Stimulated activated CD4-positive, alpha-beta T cell treated with anti-CD3 and anti-CD28 coated beads, Interleukin-2, amount 100 ng/mL, for 48 hours (primary cell): ENCODE results near the gene LHX4.

ENCODE experiments used
- DNase-seq, 2 donors: peaks; one replicate each; pipeline ENCODE4 v3.0.0-alpha.2; 2020

Gene LHX4

GRCh38 chr1:180278194-180278515, 48.1 kb downstream of the LHX4 start:
- DNase-seq: no peak

GRCh38 chr1:180278596-180279395, 48.7 kb downstream of the LHX4 start:
- DNase-seq: no peak

DNA sequence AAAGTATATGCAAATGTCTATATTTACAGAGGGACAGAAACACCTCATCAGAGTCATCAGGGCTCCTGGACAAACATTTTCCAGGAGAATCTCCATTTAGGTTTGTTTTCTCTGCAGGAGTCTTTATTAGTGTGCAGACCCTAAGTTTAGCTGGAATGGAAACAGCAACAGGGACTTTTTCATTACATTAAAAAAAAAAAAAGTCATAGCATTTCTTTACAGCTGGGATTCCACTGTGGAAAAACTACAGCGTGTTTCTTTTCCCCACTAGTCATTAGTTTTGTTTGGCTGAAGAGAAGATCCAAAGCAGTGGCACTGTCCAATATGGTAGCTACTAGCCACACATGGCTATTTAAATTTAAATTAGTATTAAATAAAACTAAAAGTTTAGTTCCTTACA, 49.6 kb downstream of the LHX4 start:
- DNase-seq: no peak

DNA sequence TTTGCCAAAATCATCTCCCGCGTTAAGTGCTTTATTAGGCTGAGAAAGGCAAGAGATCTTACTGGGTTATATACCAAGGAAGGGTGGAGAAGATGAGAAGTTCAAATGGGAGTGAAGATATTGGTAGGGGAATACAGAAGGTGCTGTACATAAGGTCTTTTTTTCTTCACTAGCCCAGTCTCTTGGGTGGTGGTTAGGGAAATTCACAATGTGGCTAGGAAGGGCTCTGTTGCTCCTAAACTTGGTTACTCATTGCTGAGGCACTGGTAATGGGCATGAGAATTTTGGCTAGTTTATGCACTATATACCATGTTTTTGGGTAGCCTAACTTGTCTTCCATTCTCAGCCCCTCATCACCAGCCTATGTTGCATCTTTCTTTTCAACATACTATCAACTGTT, 50.6 kb downstream of the LHX4 start:
- no peak for DNase-seq

DNA sequence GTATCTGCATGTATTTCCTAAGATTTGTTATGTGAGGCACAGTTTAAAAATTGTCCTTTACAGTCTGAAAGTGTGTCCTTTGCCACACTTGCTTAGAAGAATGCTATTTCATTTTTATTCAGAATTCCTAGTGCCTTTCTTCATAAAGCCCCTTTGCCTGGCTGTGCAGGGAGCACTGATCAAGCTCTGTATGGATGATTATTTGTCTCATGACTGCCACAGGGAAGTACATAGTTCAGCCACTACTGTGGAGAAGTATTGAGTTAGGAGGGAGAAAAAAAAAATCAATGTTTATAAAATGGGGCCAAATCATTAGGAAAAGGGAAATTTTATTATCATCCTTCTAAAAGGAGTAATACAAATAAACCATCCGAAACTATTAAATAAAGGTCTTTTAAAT, 51.4 kb downstream of the LHX4 start:
- DNase-seq: no peak

DNA sequence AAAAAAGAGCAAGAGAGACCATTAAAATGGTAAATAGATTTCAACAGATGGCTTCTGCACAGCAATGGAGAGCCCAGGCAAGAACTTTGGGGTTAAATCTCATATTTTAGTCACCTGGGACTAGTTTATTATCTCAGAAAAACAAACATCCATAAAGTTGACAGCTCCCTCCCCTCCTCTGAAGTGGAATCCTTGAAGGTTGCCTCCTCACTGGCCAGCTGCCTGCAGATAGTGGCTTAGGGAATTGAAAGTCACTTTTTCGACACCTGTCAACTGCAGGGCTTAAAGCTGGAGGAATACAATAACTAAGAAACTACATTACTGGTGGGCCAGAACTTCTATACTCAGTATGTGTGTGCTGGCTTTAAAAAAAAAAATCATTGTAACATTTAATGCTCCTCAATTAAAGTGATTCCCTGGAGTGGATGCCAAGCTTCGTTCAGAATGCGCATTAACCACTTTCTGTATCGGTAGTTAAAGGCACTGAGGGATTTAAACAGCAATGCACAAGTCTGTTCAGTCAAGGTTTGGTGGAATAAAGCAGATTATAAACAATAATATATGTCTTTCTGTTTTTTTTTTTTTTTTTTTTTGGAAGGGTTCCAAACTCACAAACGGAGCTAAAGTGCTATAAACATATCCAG, 52.5 kb downstream of the LHX4 start:
- no peak for DNase-seq

- DNase-seq: no peak
These were observed 53.0 kb downstream of the LHX4 start for GRCh38 chr1:180283098-180283497.

GRCh38 chr1:180286417-180286816, 56.4 kb downstream of the LHX4 start:
- DNase-seq: no peak

- no peak for DNase-seq
These were observed 58.1 kb downstream of the LHX4 start for GRCh38 chr1:180287988-180288705.

DNA sequence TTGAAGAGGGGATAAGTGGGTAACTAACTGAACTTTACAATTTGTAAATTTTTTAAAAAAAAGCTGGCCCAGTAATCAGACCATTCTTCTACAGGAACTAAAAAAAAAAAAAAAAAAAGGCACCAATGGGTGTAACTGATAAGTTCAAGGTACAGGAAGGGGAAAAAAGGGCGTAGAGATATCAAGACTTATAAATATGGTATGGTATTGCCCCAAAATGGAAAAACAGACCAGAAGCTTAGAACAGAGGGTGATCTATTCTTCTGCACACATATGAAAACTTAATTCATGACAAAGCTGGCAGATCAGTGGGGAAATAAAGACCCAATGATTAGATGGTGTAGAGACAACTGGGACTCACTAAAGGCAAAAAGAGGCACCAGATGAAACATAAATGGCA, 58.9 kb downstream of the LHX4 start:
- no peak for DNase-seq

- no peak for DNase-seq
These were observed 60.4 kb downstream of the LHX4 start for GRCh38 chr1:180290265-180291001.

GRCh38 chr1:180291004-180291403, 60.9 kb downstream of the LHX4 start:
- DNase-seq: no peak

DNA sequence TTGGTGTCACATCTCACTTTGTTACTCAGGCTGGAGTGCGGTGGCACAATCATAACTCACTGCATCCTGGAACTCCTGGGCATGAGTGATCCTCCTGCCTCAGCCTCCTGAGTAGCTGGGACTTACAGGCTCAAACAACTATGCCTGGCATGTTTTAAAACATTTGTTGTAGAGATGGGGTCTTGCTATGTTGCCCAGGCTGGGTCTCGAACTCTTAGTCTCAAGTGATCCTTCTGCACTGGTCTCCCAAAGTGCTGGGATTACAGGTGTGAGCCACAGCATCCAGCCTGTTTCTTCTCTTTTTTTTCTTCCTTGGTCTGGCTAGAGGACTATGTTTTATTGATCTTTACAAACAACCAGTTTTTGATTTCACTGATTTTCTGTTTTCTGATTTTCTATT, 64.6 kb downstream of the LHX4 start:
- no peak for DNase-seq

- DNase-seq: no peak
These were observed 65.9 kb downstream of the LHX4 start for GRCh38 chr1:180295999-180296398.

DNA sequence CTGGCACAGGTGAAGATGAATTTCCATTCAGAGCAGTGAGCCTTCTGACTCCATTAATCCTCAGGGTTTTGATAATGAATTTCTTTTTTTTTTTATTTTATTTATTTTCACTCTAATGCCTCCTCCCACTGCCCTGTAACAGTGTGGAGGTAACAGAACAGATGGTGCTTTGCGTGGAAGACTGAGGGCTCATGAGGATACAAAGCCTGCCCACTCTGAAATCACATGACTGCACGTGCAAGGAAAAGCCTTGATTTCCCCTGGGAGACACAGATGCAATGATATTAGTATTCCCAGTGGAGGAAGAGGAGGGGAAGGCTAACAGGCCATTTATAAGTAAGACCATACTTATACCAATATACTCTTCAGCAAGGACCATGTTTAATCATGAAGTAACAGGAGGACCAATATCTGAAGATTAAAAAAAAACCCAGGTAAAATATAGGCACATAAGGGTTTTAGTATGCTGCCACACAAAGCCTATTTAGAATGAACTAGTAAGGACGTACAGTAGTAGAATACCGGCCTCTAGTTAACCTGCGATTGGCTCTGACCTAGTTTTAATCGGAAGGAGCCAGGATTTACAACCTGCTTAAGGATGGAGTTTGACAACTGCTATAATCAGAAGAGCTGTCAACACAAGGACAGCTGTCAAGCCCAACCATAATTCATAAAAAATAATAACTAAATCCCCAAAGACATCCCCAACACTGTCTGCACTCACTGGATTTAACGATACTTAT, 69.6 kb downstream of the LHX4 start:
- DNase-seq: no peak

DNA sequence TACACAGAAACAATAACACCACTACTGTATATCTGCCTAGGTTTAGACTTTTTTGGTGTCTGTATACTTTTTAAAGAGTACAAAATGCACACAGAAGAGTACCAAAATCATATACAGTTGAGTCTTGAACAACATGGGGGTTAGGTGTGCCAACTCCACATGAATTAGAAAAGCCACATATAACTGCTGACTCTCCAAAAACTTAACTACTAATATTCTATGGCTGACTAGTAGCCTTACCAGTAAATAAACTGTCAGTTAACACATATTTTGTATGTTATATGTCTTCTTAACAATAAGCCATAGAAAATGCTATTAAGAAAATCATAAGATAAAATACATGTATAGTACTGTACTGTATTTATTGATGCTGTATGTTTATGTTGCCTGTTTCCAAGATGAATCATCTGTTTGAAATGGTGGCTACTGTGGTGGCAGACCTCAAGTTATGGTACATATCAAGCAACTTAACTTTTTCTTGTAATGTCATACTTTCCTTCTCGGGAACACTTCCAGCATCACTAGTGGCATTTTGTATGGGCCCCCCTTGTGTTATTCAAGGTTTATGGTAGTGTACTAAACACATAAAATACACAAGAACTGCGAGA, 71.2 kb downstream of the LHX4 start:
- DNase-seq: no peak

GRCh38 chr1:180309338-180309737, 79.3 kb downstream of the LHX4 start:
- DNase-seq: no peak

GRCh38 chr1:180310095-180310494, 80.0 kb downstream of the LHX4 start:
- DNase-seq: no peak

DNA sequence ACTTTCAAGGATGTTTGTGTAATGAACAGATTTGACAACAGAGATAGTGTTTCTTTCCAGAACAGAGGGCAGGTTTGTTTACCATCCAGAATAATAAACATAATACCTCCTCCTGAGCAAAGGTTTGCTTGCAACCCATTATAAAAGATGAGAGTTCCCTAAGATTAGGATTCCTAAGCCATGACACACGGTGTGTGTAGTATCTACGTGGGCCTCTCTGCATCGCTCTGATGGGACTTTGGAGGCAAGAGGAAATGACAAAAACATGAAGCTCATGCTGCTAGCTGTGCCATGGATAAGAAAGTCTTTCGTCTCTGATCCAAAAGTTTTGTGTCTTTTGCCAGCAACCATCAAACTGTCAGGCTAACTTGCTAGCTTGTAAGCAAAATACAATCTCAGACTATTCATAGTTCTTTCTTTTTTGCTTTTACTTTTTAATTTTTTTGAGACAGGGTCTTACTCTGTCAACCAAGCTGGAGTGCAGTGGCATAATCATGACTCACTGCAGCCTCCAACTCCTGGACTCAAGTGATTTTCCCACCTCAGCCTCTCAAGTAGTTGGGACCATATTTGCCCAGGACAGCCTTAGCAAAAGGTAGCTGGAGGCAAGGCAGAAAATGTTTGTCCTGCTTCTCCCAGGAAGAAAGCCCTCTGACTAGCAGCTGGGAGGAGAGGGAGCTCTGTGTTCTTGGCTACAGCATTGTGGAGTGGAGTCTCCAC, 81.1 kb downstream of the LHX4 start:
- DNase-seq: no peak

DNA sequence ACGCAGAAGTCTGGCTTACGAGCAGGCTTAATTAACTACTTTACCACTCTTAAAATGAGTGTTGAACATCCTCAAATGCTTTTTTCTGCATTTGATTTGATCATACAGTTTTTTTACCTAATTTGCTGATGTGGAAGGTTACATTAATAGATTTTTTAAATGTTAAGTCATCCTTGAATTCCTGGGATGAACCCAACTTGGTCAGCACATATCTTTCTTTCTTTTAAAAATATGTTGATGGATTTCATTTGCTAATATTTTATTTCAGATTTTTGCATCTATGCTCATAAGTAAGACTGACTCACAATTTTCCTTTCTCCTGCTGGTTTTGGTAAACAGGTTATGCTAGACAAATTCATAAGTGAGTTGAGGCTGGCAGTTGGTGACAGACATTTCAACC, 82.9 kb downstream of the LHX4 start:
- DNase-seq: no peak

DNA sequence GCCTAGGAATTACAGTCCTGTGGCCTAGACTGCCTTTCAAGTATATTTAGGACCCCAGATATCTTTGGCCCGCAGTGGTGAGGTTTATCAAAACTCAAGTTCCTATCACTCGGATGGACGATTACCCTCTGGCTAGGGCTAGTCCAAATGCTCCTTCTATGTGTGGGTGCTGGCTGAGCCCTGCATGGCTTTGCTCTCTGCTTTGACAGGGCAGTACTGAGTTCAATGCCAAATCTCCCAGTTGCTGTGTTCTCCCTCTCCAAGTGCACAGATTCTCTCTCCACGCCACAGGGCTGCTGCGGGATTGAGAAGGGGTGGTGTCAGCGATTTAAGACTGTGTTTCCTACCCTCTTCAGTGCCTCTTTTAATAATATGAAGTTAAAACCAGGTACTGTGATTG, 97.0 kb downstream of the LHX4 start:
- no peak for DNase-seq
